Astrocyte (in vitro differentiated cells and primary cell): ENCODE measurements around the gene PAXIP1.

Experiments
- EZH2 ChIP-seq: IDR thresholded peaks from 2 replicates; pipeline ENCODE4 v1.6.1; 2012; ENCODE audit warnings: mild to moderate bottlenecking, low read length, inconsistent platforms; ENCODE audit not compliant: insufficient read depth
- TF ChIP-seq, protein P1 (sequence below): IDR thresholded peaks from 2 replicates; pipeline ENCODE4 v1.5.1; 2011; ENCODE audit warnings: low read depth, mild to moderate bottlenecking, inconsistent platforms, low read length, moderate library complexity; ENCODE audit not compliant: insufficient read depth

DNA sequence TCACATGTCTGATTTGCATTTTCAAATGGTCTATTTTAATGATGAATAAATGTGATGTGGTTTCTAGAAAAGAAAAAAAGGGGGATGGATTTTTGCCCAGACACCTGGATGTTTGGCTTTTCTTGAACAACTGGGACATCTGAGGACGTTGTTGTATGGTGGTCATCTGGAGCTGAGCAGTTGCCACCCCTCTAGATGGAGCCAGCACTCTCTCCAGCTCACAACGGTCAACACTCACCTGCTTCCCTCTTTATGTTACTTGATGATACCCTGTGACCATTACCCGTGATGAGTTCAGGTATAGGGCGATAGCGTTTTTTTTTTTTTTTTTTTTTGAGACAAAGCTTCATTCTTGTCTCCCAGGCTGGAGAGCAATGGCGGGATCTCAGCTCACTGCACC is 30.1 kb upstream of the PAXIP1 start:
- TF ChIP-seq, protein P1, sequence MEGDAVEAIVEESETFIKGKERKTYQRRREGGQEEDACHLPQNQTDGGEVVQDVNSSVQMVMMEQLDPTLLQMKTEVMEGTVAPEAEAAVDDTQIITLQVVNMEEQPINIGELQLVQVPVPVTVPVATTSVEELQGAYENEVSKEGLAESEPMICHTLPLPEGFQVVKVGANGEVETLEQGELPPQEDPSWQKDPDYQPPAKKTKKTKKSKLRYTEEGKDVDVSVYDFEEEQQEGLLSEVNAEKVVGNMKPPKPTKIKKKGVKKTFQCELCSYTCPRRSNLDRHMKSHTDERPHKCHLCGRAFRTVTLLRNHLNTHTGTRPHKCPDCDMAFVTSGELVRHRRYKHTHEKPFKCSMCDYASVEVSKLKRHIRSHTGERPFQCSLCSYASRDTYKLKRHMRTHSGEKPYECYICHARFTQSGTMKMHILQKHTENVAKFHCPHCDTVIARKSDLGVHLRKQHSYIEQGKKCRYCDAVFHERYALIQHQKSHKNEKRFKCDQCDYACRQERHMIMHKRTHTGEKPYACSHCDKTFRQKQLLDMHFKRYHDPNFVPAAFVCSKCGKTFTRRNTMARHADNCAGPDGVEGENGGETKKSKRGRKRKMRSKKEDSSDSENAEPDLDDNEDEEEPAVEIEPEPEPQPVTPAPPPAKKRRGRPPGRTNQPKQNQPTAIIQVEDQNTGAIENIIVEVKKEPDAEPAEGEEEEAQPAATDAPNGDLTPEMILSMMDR, result no peak
- TF ChIP-seq EZH2, result no peak
